ENCODE measurements around the gene APLNR.

The APLNR gene

DNA sequence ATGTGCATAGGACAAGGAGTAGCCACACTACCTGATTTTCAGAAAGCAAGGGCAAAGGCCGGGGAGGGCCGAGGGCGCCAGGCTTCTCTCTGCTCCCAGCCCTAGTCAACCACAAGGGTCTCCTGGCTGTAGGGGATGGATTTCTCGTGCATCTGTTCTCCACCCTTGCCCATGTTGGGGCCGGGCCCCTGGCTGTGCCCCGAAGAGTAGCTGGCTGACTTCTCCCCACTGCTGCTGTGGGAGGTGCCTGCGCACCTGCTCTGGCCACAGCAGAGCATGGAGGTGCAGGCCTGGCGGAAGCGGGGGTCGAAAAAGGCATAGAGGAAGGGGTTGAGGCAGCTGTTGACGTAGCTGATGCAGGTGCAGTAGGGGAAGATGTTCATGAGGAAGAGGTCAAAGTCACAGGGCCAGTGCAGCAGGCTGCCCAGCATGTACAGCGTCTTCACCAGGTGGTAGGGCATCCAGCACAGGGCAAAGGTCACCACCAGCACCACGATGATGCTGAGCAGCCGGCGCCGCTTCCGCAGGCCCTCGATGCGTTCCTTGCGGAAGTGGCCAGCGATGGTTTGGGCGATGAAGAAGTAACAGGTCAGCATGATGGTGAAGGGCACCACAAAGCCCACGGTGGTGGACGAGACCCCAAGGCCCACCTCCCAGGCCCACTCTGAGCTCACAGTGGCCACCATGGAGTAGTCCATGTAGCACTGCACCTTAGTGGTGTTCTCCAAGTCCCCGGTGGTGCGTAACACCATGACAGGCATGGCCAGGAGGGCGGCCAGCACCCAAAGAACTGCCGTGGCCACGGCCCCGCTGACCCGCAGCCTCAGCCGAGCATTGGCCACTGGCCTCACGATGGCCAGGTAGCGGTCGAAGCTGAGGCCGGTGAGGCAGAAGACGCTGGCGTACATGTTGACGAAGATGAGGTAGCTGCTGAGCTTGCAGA is 1.0 kb downstream of the APLNR start:
- H3K4me1 ChIP-seq (ENCODE audit: control insufficient read depth in 1 of 2, insufficient read depth in 2 of 2, low read length in 2 of 2), result peaks cover 0 to 4% of the 10 kb centered on the region in 2 donors
- H3K4me3 ChIP-seq (ENCODE audit: low read depth in 1 of 2, low read length in 2 of 2), result peak overlapping the region in 1 of 2 donors; percentile 34
- H3K9ac ChIP-seq (ENCODE audit: low read depth in 1 of 2, low read length in 2 of 2), result no peak overlapping the region
- H3K27me3 ChIP-seq (ENCODE audit: control insufficient read depth in 1 of 2, insufficient read depth in 2 of 2, low read length in 2 of 2), result peaks cover 5 to 10% of the 10 kb centered on the region in 2 donors
- H3K36me3 ChIP-seq (ENCODE audit: control insufficient read depth in 1 of 2, insufficient read depth in 2 of 2, low read length in 2 of 2), result no peaks in the 10 kb centered on the region
- no peak overlapping the region for H3K27ac ChIP-seq (ENCODE audit: low read depth, low read length)
- no peaks in the 10 kb centered on the region for H3K9me3 ChIP-seq (ENCODE audit: control insufficient read depth in 1 of 2, low read length in 2 of 2)

DNA sequence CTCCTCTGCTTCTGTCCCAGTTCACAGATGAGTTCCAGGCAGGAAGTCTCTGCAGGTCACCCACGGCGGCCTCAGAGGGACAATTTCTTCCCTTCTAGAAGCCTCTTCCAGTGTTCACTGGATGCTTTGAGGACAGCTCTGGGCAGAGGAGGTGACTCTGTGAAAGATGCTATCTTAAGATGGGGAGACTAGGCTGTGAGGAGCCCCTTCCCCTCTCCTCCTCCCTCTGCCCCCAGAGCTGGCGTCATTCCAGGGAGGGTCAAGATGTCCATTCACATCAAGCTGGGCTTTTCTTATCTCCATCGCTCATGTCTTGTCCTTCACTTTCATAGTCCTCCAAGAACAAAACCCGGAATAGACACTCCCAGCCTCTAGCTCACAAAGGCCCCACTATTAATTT is 3.3 kb downstream of the APLNR start:
- Histone ChIP-seq H3K9me3 (ENCODE audit: control insufficient read depth in 1 of 2, low read length in 2 of 2) (no peaks in the 10 kb centered on the region), H3K36me3 (ENCODE audit: control insufficient read depth in 1 of 2, insufficient read depth in 2 of 2, low read length in 2 of 2) (no peaks in the 10 kb centered on the region), H3K27me3 (ENCODE audit: control insufficient read depth in 1 of 2, insufficient read depth in 2 of 2, low read length in 2 of 2) (peaks cover 5 to 15% of the 10 kb centered on the region in 2 donors), H3K9ac (ENCODE audit: low read depth in 1 of 2, low read length in 2 of 2) (no peak overlapping the region), H3K4me3 (ENCODE audit: low read depth in 1 of 2, low read length in 2 of 2) (no peak overlapping the region), H3K4me1 (ENCODE audit: control insufficient read depth in 1 of 2, insufficient read depth in 2 of 2, low read length in 2 of 2) (no peaks in the 10 kb centered on the region), H3K27ac (ENCODE audit: low read depth, low read length) (no peak overlapping the region)

DNA sequence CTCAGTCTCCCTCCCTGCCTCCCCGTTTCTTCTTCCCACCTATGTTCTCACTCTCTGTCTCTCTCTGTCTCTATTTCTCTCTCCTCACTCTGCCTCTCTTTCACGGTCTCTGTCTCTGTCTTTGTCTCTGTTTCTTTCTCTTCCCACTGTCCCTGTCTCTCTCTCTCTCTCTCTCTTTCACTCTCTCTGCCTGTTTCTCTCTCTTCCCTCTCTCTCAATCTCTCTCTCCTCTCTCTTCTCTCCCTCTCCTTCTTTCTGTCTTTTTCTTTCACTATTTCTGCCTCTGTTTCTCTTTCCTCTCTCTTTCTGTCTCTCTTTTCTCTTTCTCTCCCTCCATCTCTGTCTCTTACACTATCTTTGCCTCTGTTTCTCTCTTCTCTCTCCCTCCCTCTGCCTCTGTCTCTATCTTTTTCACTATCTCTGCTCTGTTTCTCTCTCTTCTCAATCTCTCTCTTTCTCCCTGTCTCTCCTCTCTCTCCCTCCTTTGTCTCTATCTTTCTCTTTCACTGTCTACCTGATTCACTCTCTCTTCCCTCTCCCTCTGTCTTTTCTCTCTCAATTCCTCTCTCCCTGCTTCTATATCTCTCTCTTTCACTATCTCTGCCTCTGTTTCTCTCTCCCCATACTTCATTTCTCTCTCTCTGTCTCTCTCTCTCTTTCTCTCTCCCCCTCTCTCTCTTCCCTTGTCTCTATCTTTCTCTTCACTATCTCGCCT is 5.4 kb downstream of the APLNR start:
- no peaks in the 10 kb centered on the region for H3K36me3 ChIP-seq (ENCODE audit: control insufficient read depth in 1 of 2, insufficient read depth in 2 of 2, low read length in 2 of 2)
- no peak overlapping the region for H3K9ac ChIP-seq (ENCODE audit: low read depth in 1 of 2, low read length in 2 of 2)
- H3K9me3 ChIP-seq (ENCODE audit: control insufficient read depth in 1 of 2, low read length in 2 of 2), result no peaks in the 10 kb centered on the region
- H3K27ac ChIP-seq (ENCODE audit: low read depth, low read length), result no peak overlapping the region
- no peak overlapping the region for H3K4me3 ChIP-seq (ENCODE audit: low read depth in 1 of 2, low read length in 2 of 2)
- H3K27me3 ChIP-seq (ENCODE audit: control insufficient read depth in 1 of 2, insufficient read depth in 2 of 2, low read length in 2 of 2), result peaks cover 5 to 15% of the 10 kb centered on the region in 2 donors
- H3K4me1 ChIP-seq (ENCODE audit: control insufficient read depth in 1 of 2, insufficient read depth in 2 of 2, low read length in 2 of 2), result no peaks in the 10 kb centered on the region

DNA sequence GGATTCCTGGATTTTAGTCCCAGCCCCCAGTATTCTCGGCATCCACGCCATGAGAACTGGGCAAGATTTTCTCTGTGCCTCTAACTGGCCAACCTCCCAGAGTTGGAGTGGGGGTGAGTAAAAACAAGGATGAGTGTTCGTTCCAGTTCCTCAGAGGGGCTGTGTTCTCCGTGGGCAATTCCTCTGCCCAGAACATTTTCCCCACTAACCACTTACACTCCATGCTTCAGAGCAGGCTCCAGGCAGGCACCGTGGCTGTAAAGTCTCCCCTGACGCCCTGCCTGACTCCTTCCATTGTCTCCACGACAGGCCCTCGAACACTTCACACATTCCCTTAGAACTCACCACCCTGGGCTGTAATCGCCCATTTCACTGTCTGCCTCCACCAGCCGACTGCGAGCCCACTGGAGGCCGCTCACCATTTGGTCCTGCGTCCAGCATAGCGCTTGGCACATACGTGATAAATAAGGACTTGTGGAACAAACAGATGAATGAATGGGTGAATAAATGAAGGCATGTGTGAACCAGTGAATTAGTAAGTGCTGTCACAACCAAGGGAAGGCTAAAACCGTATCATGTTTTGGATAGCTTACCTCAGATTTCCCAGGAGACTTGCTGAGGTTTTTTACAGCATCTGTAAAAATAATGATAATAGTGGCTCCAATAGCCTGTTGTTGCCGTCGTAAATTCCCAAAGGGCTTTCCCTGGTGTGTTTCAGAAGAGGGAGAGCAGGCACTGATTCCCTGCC is 6.1 kb downstream of the APLNR start:
- Histone ChIP-seq H3K9me3 (ENCODE audit: control insufficient read depth in 1 of 2, low read length in 2 of 2) (no peaks in the 10 kb centered on the region), H3K36me3 (ENCODE audit: control insufficient read depth in 1 of 2, insufficient read depth in 2 of 2, low read length in 2 of 2) (no peaks in the 10 kb centered on the region), H3K9ac (ENCODE audit: low read depth in 1 of 2, low read length in 2 of 2) (no peak overlapping the region), H3K4me1 (ENCODE audit: control insufficient read depth in 1 of 2, insufficient read depth in 2 of 2, low read length in 2 of 2) (no peaks in the 10 kb centered on the region), H3K27me3 (ENCODE audit: control insufficient read depth in 1 of 2, insufficient read depth in 2 of 2, low read length in 2 of 2) (peaks cover 5 to 15% of the 10 kb centered on the region in 2 donors), H3K27ac (ENCODE audit: low read depth, low read length) (no peak overlapping the region), H3K4me3 (ENCODE audit: low read depth in 1 of 2, low read length in 2 of 2) (no peak overlapping the region)

DNA sequence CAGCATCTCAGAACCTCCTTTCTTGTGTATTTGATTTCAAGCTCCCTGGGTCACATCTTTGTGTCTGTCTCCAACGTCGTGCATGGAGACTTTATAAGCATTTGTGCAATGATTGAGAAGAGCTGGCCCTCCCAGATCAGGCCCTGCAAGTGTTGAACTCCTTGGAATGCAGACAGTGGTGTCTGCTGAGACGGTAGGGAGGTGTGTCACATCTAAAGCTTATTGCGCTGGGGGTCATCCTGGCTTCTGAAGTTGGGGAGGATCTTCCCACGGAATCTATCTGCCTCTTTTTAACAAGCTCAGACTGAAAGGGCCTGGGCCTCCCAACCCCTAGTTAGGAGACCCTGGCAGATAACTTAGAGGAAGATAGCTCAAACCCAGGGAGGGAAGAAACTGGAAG is 6.7 kb downstream of the APLNR start:
- H3K27me3 ChIP-seq (ENCODE audit: control insufficient read depth in 1 of 2, insufficient read depth in 2 of 2, low read length in 2 of 2), result peaks cover 5 to 15% of the 10 kb centered on the region in 2 donors
- H3K36me3 ChIP-seq (ENCODE audit: control insufficient read depth in 1 of 2, insufficient read depth in 2 of 2, low read length in 2 of 2), result no peaks in the 10 kb centered on the region
- no peak overlapping the region for H3K27ac ChIP-seq (ENCODE audit: low read depth, low read length)
- H3K4me1 ChIP-seq (ENCODE audit: control insufficient read depth in 1 of 2, insufficient read depth in 2 of 2, low read length in 2 of 2), result no peaks in the 10 kb centered on the region
- no peak overlapping the region for H3K9ac ChIP-seq (ENCODE audit: low read depth in 1 of 2, low read length in 2 of 2)
- no peak overlapping the region for H3K4me3 ChIP-seq (ENCODE audit: low read depth in 1 of 2, low read length in 2 of 2)
- no peaks in the 10 kb centered on the region for H3K9me3 ChIP-seq (ENCODE audit: control insufficient read depth in 1 of 2, low read length in 2 of 2)

DNA sequence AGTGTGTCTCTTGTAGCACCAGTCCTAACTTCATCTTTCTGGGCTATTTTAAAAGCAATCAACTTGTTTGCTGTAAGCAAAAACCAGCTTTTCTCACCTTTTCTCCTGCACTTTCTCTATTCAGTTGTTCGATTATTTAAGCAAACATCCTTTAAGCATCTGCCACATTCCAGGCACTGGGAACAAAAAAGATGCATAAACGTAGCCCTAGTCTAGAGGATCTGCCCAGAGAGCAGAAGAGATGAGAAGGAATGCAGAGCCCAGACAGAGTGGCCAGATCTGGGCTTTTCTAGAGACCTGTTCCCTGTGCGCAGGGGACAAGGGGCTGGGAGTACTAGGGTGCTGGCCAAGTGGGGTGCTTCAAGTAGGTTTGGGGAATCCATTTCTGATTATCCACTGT is 8.4 kb downstream of the APLNR start:
- no peak overlapping the region for H3K4me3 ChIP-seq (ENCODE audit: low read depth in 1 of 2, low read length in 2 of 2)
- no peak overlapping the region for H3K27ac ChIP-seq (ENCODE audit: low read depth, low read length)
- no peaks in the 10 kb centered on the region for H3K4me1 ChIP-seq (ENCODE audit: control insufficient read depth in 1 of 2, insufficient read depth in 2 of 2, low read length in 2 of 2)
- no peaks in the 10 kb centered on the region for H3K9me3 ChIP-seq (ENCODE audit: control insufficient read depth in 1 of 2, low read length in 2 of 2)
- peaks cover 5 to 15% of the 10 kb centered on the region in 2 donors for H3K27me3 ChIP-seq (ENCODE audit: control insufficient read depth in 1 of 2, insufficient read depth in 2 of 2, low read length in 2 of 2)
- no peaks in the 10 kb centered on the region for H3K36me3 ChIP-seq (ENCODE audit: control insufficient read depth in 1 of 2, insufficient read depth in 2 of 2, low read length in 2 of 2)
- H3K9ac ChIP-seq (ENCODE audit: low read depth in 1 of 2, low read length in 2 of 2), result no peak overlapping the region

DNA sequence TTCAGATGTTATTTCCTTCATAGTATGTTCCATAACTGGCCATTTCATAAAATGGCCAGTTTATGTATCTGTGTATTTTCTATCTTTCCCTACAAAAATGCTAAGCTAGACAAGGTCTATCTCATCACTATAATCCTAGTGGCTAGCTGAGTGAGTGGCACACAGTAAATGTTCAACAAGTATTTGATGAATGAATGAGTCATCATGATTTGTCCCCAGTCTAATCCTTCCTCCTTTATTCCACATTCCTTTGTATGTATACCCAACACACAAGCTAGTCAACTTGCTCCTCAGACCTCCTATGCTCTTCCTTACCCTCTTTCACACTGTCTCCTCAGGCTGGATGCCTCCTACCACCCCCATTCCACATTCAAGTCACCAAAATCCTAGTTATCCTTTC is 12.5 kb downstream of the APLNR start:
- no peak overlapping the region for H3K27ac ChIP-seq (ENCODE audit: low read depth, low read length)
- H3K9ac ChIP-seq (ENCODE audit: low read depth in 1 of 2, low read length in 2 of 2), result no peak overlapping the region
- no peaks in the 10 kb centered on the region for H3K4me1 ChIP-seq (ENCODE audit: control insufficient read depth in 1 of 2, insufficient read depth in 2 of 2, low read length in 2 of 2)
- no peaks in the 10 kb centered on the region for H3K36me3 ChIP-seq (ENCODE audit: control insufficient read depth in 1 of 2, insufficient read depth in 2 of 2, low read length in 2 of 2)
- H3K4me3 ChIP-seq (ENCODE audit: low read depth in 1 of 2, low read length in 2 of 2), result no peak overlapping the region
- H3K9me3 ChIP-seq (ENCODE audit: control insufficient read depth in 1 of 2, low read length in 2 of 2), result no peaks in the 10 kb centered on the region
- H3K27me3 ChIP-seq (ENCODE audit: control insufficient read depth in 1 of 2, insufficient read depth in 2 of 2, low read length in 2 of 2), result no peaks in the 10 kb centered on the region

DNA sequence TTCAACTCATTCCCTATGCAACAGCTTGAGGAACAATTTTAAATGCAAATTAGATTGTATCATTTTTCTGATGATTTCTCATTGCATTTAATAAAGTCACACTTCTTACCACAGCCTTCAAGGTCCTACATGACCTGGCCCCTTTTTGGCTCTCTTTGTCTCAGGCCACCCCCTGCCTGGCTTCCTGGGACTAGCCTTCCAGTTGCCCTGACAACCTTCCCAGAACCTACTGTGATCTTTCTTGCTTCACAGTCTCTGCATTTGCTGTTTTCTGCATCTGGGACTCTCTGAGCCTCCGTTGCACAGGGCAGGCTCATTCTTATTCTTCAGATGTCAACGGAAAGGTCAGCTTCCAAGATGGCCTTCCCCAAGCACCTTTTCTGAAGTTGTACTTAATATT is 12.9 kb downstream of the APLNR start:
- Histone ChIP-seq H3K9me3 (ENCODE audit: control insufficient read depth in 1 of 2, low read length in 2 of 2) (no peaks in the 10 kb centered on the region), H3K36me3 (ENCODE audit: control insufficient read depth in 1 of 2, insufficient read depth in 2 of 2, low read length in 2 of 2) (no peaks in the 10 kb centered on the region), H3K27me3 (ENCODE audit: control insufficient read depth in 1 of 2, insufficient read depth in 2 of 2, low read length in 2 of 2) (no peaks in the 10 kb centered on the region), H3K4me3 (ENCODE audit: low read depth in 1 of 2, low read length in 2 of 2) (no peak overlapping the region), H3K27ac (ENCODE audit: low read depth, low read length) (no peak overlapping the region), H3K9ac (ENCODE audit: low read depth in 1 of 2, low read length in 2 of 2) (no peak overlapping the region), H3K4me1 (ENCODE audit: control insufficient read depth in 1 of 2, insufficient read depth in 2 of 2, low read length in 2 of 2) (no peaks in the 10 kb centered on the region)

DNA sequence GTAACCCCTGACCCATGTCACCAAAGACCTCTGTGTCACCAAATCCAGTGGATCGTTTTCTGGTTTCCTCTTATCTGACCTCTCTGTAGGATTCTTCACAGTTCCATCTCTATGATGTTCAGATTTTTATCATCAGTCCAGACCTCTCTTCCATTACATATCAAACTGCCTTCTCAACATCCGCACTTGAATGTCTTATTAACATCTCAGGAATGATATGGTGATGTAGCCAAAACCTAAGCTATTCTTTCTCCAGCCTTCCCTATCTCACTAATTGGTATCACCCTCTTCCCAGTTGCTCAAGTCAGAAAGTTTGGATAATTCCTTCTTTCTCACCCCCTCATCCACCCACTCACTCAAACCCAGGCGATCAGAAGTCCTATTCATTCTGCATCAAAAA is 13.4 kb downstream of the APLNR start:
- Histone ChIP-seq H3K27me3 (ENCODE audit: control insufficient read depth in 1 of 2, insufficient read depth in 2 of 2, low read length in 2 of 2) (no peaks in the 10 kb centered on the region), H3K36me3 (ENCODE audit: control insufficient read depth in 1 of 2, insufficient read depth in 2 of 2, low read length in 2 of 2) (no peaks in the 10 kb centered on the region), H3K9me3 (ENCODE audit: control insufficient read depth in 1 of 2, low read length in 2 of 2) (no peaks in the 10 kb centered on the region), H3K4me1 (ENCODE audit: control insufficient read depth in 1 of 2, insufficient read depth in 2 of 2, low read length in 2 of 2) (no peaks in the 10 kb centered on the region), H3K9ac (ENCODE audit: low read depth in 1 of 2, low read length in 2 of 2) (no peak overlapping the region), H3K27ac (ENCODE audit: low read depth, low read length) (no peak overlapping the region), H3K4me3 (ENCODE audit: low read depth in 1 of 2, low read length in 2 of 2) (no peak overlapping the region)

DNA sequence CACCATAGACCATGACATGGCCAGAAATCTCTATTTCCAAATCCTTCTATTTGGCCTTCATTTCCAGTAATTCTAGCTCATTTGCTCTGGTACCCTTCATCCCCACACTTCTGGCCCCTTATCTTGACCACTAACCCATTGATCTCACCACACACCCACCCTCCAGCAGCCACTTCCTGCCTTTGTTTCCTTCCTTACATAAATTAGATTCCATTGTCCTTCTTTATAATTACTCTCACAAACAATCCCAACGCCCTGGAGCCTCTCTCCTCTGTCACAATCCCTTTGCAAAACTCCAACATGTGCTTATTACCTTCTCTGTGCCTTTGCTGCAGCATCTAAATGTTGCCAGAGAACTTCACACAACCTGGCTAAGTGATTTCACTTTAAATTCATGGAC is 14.8 kb downstream of the APLNR start:
- no peaks in the 10 kb centered on the region for H3K27me3 ChIP-seq (ENCODE audit: control insufficient read depth in 1 of 2, insufficient read depth in 2 of 2, low read length in 2 of 2)
- H3K9me3 ChIP-seq (ENCODE audit: control insufficient read depth in 1 of 2, low read length in 2 of 2), result no peaks in the 10 kb centered on the region
- no peak overlapping the region for H3K4me3 ChIP-seq (ENCODE audit: low read depth in 1 of 2, low read length in 2 of 2)
- H3K27ac ChIP-seq (ENCODE audit: low read depth, low read length), result no peak overlapping the region
- H3K4me1 ChIP-seq (ENCODE audit: control insufficient read depth in 1 of 2, insufficient read depth in 2 of 2, low read length in 2 of 2), result no peaks in the 10 kb centered on the region
- H3K9ac ChIP-seq (ENCODE audit: low read depth in 1 of 2, low read length in 2 of 2), result no peak overlapping the region
- H3K36me3 ChIP-seq (ENCODE audit: control insufficient read depth in 1 of 2, insufficient read depth in 2 of 2, low read length in 2 of 2), result no peaks in the 10 kb centered on the region

Measured in duodenal mucosa (tissue), 2 donors.